ENCODE measurements around the gene PLSCR3. TPM values are rescaled to one million over a fixed set of nuclear protein-coding genes. Genes with fewer than 3 reads are reported as not detected.

The PLSCR3 gene
- total RNA-seq, 1 experiment from 2014 or later: 21.9 TPM

- intact Hi-C loops (cut with micrococcal nuclease; ENCODE audit: unreplicated experiment): no loop called here
- BruUV-seq (replicated peaks): no TSS peak
- no peak for TF ChIP-seq CTCF (IDR thresholded peaks at IDR 0.05; ENCODE audit: unreplicated experiment)
- Mint-ChIP-seq H3K36me3 (ENCODE audit: insufficient read depth, unreplicated experiment) (peaks cover 4% of the 10 kb centered on the region), H3K27me3 (ENCODE audit: unreplicated experiment) (no peaks in the 10 kb centered on the region), H3K4me1 (ENCODE audit: low read depth, unreplicated experiment) (no peaks in the 10 kb centered on the region), H3K4me3 (ENCODE audit: low read depth, unreplicated experiment) (no peak overlapping the region), H3K27ac (ENCODE audit: unreplicated experiment) (no peak overlapping the region), H3K9me3 (ENCODE audit: low read depth, unreplicated experiment) (no peaks in the 10 kb centered on the region)
- no peak for DNase-seq
- CTCF ChIA-PET: no interaction called here
Measured at GRCh38 chr17:7425756-7426155, 31.4 kb upstream of the PLSCR3 start.

- no peak within 1 kb of the TSS for H3K4me3 Mint-ChIP-seq (ENCODE audit: low read depth, unreplicated experiment)
- DNase-seq: no peak
- BruUV-seq (replicated peaks): no TSS peak
- no peaks in the 10 kb centered on the region for H3K9me3 Mint-ChIP-seq (ENCODE audit: low read depth, unreplicated experiment)
- CTCF ChIA-PET: no interaction called here
- H3K27me3 Mint-ChIP-seq (ENCODE audit: unreplicated experiment): no peaks in the 10 kb centered on the region
- no peaks in the 10 kb centered on the region for H3K4me1 Mint-ChIP-seq (ENCODE audit: low read depth, unreplicated experiment)
- intact Hi-C loops (cut with micrococcal nuclease; ENCODE audit: unreplicated experiment): no loop called here
- no peak within 1 kb of the TSS for H3K27ac Mint-ChIP-seq (ENCODE audit: unreplicated experiment)
- peaks cover 4% of the 10 kb centered on the region for H3K36me3 Mint-ChIP-seq (ENCODE audit: insufficient read depth, unreplicated experiment)
- TF ChIP-seq CTCF (IDR thresholded peaks at IDR 0.05; ENCODE audit: unreplicated experiment): no peak
Measured at GRCh38 chr17:7425316-7425715, 31.0 kb upstream of the PLSCR3 start, which contains the start of gene SPEM2. SPEM2 (plus strand) TSS chr17:7425616; CDS start chr17:7425689, 73 bp downstream.

GRCh38 chr17:7423679-7424078, 29.4 kb upstream of the PLSCR3 start:
- Mint-ChIP-seq H3K27ac (ENCODE audit: unreplicated experiment) (no peak overlapping the region), H3K27me3 (ENCODE audit: unreplicated experiment) (peaks cover 12% of the 10 kb centered on the region), H3K9me3 (ENCODE audit: low read depth, unreplicated experiment) (no peaks in the 10 kb centered on the region), H3K4me1 (ENCODE audit: low read depth, unreplicated experiment) (no peaks in the 10 kb centered on the region), H3K4me3 (ENCODE audit: low read depth, unreplicated experiment) (no peak overlapping the region), H3K36me3 (ENCODE audit: insufficient read depth, unreplicated experiment) (peaks cover 4% of the 10 kb centered on the region)
- DNase-seq: no peak
- intact Hi-C loops (cut with micrococcal nuclease; ENCODE audit: unreplicated experiment): no loop called here
- BruUV-seq (replicated peaks): no TSS peak
- CTCF ChIA-PET: no interaction called here
- no peak for TF ChIP-seq CTCF (IDR thresholded peaks at IDR 0.05; ENCODE audit: unreplicated experiment)

GRCh38 chr17:7421186-7421585, 26.9 kb upstream of the PLSCR3 start:
- H3K4me1 Mint-ChIP-seq (ENCODE audit: low read depth, unreplicated experiment): no peaks in the 10 kb centered on the region
- TF ChIP-seq CTCF (IDR thresholded peaks at IDR 0.05; ENCODE audit: unreplicated experiment): no peak
- H3K27ac Mint-ChIP-seq (ENCODE audit: unreplicated experiment): no peak overlapping the region
- no TSS peak for BruUV-seq (replicated peaks)
- intact Hi-C loops (cut with micrococcal nuclease; ENCODE audit: unreplicated experiment): no loop called here
- no peak for DNase-seq
- H3K36me3 Mint-ChIP-seq (ENCODE audit: insufficient read depth, unreplicated experiment): peaks cover 2% of the 10 kb centered on the region
- peaks cover 15% of the 10 kb centered on the region for H3K27me3 Mint-ChIP-seq (ENCODE audit: unreplicated experiment)
- no peak overlapping the region for H3K4me3 Mint-ChIP-seq (ENCODE audit: low read depth, unreplicated experiment)
- H3K9me3 Mint-ChIP-seq (ENCODE audit: low read depth, unreplicated experiment): no peaks in the 10 kb centered on the region
- CTCF ChIA-PET: no interaction called here

Measured in Calu3 (cell line).